SK-N-MC (cell line): ENCODE results near the gene SPACA7.

Source experiments
- EZH2 ChIP-seq: fragments of 200-600 bp; sonication (generic); IDR thresholded peaks from one replicate; pipeline ENCODE4 v1.6.1; 2017; ENCODE audit warnings: antibody characterized with exemption
- POLR2AphosphoS5 ChIP-seq: IDR thresholded peaks from 2 replicates; pipeline ENCODE4 v1.6.1; 2012; ENCODE audit warnings: mild to moderate bottlenecking, low read depth, low read length, borderline replicate concordance

- TF ChIP-seq POLR2AphosphoS5 (no peak), EZH2 (no peak)
These were observed 9.1 kb upstream of the SPACA7 start for GRCh38 chr13:112366907-112367646.
